HEK293 (cell line): ENCODE data around the gene GJC1.

Experiments
- CTCF ChIA-PET: fragments of 350-600 bp; formaldehyde crosslinking; extraction: SDS; loops from one replicate; lab custom pipeline; 2021; ENCODE audit warnings: antibody characterized with exemption; lab: Yijun Ruan, JAX
- POLR2A ChIA-PET: fragments of 300-600 bp; formaldehyde crosslinking; extraction: SDS; loops from one replicate; lab custom pipeline; 2020; ENCODE audit warnings: antibody characterized with exemption, inconsistent platforms; lab: Yijun Ruan, JAX
- H3K27ac ChIP-seq: fragments of 200-500 bp; sonication (Bioruptor generic); 2 replicates; pipeline ENCODE4 v1.5.1; 2014; ENCODE audit warnings: low read depth, low read length, control low read depth, inconsistent platforms; ENCODE audit errors: extremely low read depth
- H3K36me3 ChIP-seq, 2 experiments: fragments of 200-500 bp in 1 of 2; sonication (Bioruptor generic) in 1 of 2; 1 replicate in 1 of 2; 2 replicates in 1 of 2; pipeline ENCODE4 v1.5.1; 2014 to 2017; ENCODE audit warnings: inconsistent platforms in 2 of 2, low read length in 2 of 2; ENCODE audit not compliant: control insufficient read depth in 2 of 2, insufficient read depth in 1 of 2
- H3K4me1 ChIP-seq: fragments of 200-500 bp; sonication (Bioruptor generic); 2 replicates; pipeline ENCODE4 v1.5.1; 2014; ENCODE audit warnings: mild to moderate bottlenecking, low read length, inconsistent platforms; ENCODE audit not compliant: control insufficient read depth, insufficient read depth
- H3K4me3 ChIP-seq: 2 replicates; pipeline ENCODE4 v1.5.1; 2011; ENCODE audit warnings: low read depth, mild to moderate bottlenecking, control low read depth, low read length, moderate library complexity
- H3K9me3 ChIP-seq: fragments of 200-500 bp; sonication (Bioruptor generic); 2 replicates; pipeline ENCODE4 v1.5.1; 2014; ENCODE audit warnings: low read depth, low read length, inconsistent platforms; ENCODE audit not compliant: control insufficient read depth, insufficient read depth
- EGR2 ChIP-seq: fragments of 450-650 bp; formaldehyde crosslinking; IDR thresholded peaks from 2 replicates; pipeline ENCODE4 v1.5.1; 2016; ENCODE audit warnings: low read depth, missing biosample characterization, missing genetic modification characterization
- GFI1B ChIP-seq: fragments of 450-650 bp; formaldehyde crosslinking; IDR thresholded peaks from 2 replicates; pipeline ENCODE4 v1.5.1; 2016; ENCODE audit warnings: missing biosample characterization, missing genetic modification characterization
- GLI2 ChIP-seq: fragments of 450-650 bp; formaldehyde crosslinking; IDR thresholded peaks from 2 replicates; pipeline ENCODE4; 2017; ENCODE audit warnings: missing biosample characterization, missing genetic modification characterization, low read depth, borderline replicate concordance
- KLF9 ChIP-seq: fragments of 450-650 bp; formaldehyde crosslinking; IDR thresholded peaks from 2 replicates; pipeline ENCODE4 v1.5.1; 2016; ENCODE audit warnings: missing biosample characterization, missing genetic modification characterization, low read depth
- MYNN ChIP-seq: fragments of 450-650 bp; formaldehyde crosslinking; IDR thresholded peaks from 2 replicates; pipeline ENCODE4 v1.5.1; 2016; ENCODE audit warnings: missing biosample characterization, missing genetic modification characterization, borderline replicate concordance
- REPIN1 ChIP-seq: fragments of 450-650 bp; formaldehyde crosslinking; IDR thresholded peaks from 2 replicates; pipeline ENCODE4 v1.5.1; 2017; ENCODE audit warnings: missing biosample characterization, missing genetic modification characterization, low read depth
- SCRT1 ChIP-seq: fragments of 450-650 bp; formaldehyde crosslinking; IDR thresholded peaks from 2 replicates; pipeline ENCODE4 v1.5.1; 2016; ENCODE audit warnings: missing biosample characterization, missing genetic modification characterization, borderline replicate concordance
- TRIM28 ChIP-seq: IDR thresholded peaks from 2 replicates; pipeline ENCODE4 v1.6.1; 2011; ENCODE audit warnings: low read length, control low read depth, borderline replicate concordance
- WT1 ChIP-seq: fragments of 450-650 bp; formaldehyde crosslinking; IDR thresholded peaks from 2 replicates; pipeline ENCODE4 v1.5.1; 2016; ENCODE audit warnings: missing biosample characterization, missing genetic modification characterization
- ZBTB17 ChIP-seq: fragments of 450-650 bp; formaldehyde crosslinking; IDR thresholded peaks from 2 replicates; pipeline ENCODE4 v1.5.1; 2016; ENCODE audit warnings: missing biosample characterization, missing genetic modification characterization
- ZBTB7A ChIP-seq: fragments of 450-650 bp; formaldehyde crosslinking; IDR thresholded peaks from 2 replicates; pipeline ENCODE4 v1.5.1; 2016; ENCODE audit warnings: low read depth, missing biosample characterization, missing genetic modification characterization
- ZFHX2 ChIP-seq: fragments of 450-650 bp; formaldehyde crosslinking; conservative IDR thresholded peaks from 2 replicates; pipeline ENCODE4 v1.5.1; 2016; ENCODE audit warnings: missing biosample characterization, missing genetic modification characterization
- ZNF10 ChIP-seq: fragments of 450-650 bp; formaldehyde crosslinking; IDR thresholded peaks from 2 replicates; pipeline ENCODE4 v1.5.1; 2017; ENCODE audit warnings: missing biosample characterization, missing genetic modification characterization
- ZNF121 ChIP-seq: fragments of 450-650 bp; formaldehyde crosslinking; IDR thresholded peaks from 2 replicates; pipeline ENCODE4 v1.5.1; 2016; ENCODE audit warnings: missing biosample characterization, missing genetic modification characterization
- ZNF146 ChIP-seq: fragments of 450-650 bp; formaldehyde crosslinking; IDR thresholded peaks from 2 replicates; pipeline ENCODE4 v1.5.1; 2016; ENCODE audit warnings: missing biosample characterization, missing genetic modification characterization
- ZNF155 ChIP-seq: fragments of 450-650 bp; formaldehyde crosslinking; IDR thresholded peaks from 2 replicates; pipeline ENCODE4 v1.5.1; 2016; ENCODE audit warnings: missing biosample characterization, missing genetic modification characterization
- ZNF2 ChIP-seq: fragments of 450-650 bp; formaldehyde crosslinking; IDR thresholded peaks from 2 replicates; pipeline ENCODE4 v1.5.1; 2016; ENCODE audit warnings: missing biosample characterization, missing genetic modification characterization
- ZNF23 ChIP-seq: fragments of 450-650 bp; formaldehyde crosslinking; IDR thresholded peaks from 2 replicates; pipeline ENCODE4 v1.5.1; 2016; ENCODE audit warnings: missing biosample characterization, missing genetic modification characterization, borderline replicate concordance
- ZNF341 ChIP-seq: fragments of 450-650 bp; formaldehyde crosslinking; IDR thresholded peaks from 2 replicates; pipeline ENCODE4; 2016; ENCODE audit warnings: low read depth, missing biosample characterization, missing genetic modification characterization
- ZNF366 ChIP-seq: fragments of 450-650 bp; formaldehyde crosslinking; conservative IDR thresholded peaks from 2 replicates; pipeline ENCODE4 v1.5.1; 2016; ENCODE audit warnings: missing biosample characterization, missing genetic modification characterization
- ZNF391 ChIP-seq: fragments of 450-650 bp; formaldehyde crosslinking; IDR thresholded peaks from 2 replicates; pipeline ENCODE4 v1.5.1; 2016; ENCODE audit warnings: low read depth, missing biosample characterization, missing genetic modification characterization, borderline replicate concordance
- ZNF600 ChIP-seq: fragments of 450-650 bp; formaldehyde crosslinking; IDR thresholded peaks from 2 replicates; pipeline ENCODE4 v1.5.1; 2016; ENCODE audit warnings: missing biosample characterization, missing genetic modification characterization
- ZNF654 ChIP-seq: fragments of 450-650 bp; formaldehyde crosslinking; IDR thresholded peaks from 2 replicates; pipeline ENCODE4 v1.5.1; 2016; ENCODE audit warnings: low read depth, missing biosample characterization, missing genetic modification characterization
- ZNF776 ChIP-seq: fragments of 450-650 bp; formaldehyde crosslinking; IDR thresholded peaks from 2 replicates; pipeline ENCODE4 v1.5.0; 2017; ENCODE audit warnings: missing biosample characterization, missing genetic modification characterization, borderline replicate concordance
- TF ChIP-seq, protein P1 (sequence below): fragments of 450-650 bp; formaldehyde crosslinking; IDR thresholded peaks from 2 replicates; pipeline ENCODE4 v1.5.1; 2016; ENCODE audit warnings: missing biosample characterization, missing genetic modification characterization
- TF ChIP-seq, protein P2 (sequence below): fragments of 450-650 bp; formaldehyde crosslinking; IDR thresholded peaks from 2 replicates; pipeline ENCODE4 v1.5.1; 2016; ENCODE audit warnings: missing biosample characterization, missing genetic modification characterization
- TF ChIP-seq, protein P3 (sequence below): fragments of 450-650 bp; IDR thresholded peaks from 2 replicates; pipeline ENCODE4 v1.5.1; 2018; ENCODE audit warnings: missing biosample characterization, missing genetic modification characterization
- TF ChIP-seq, protein P4 (sequence below): fragments of 450-650 bp; formaldehyde crosslinking; IDR thresholded peaks from 2 replicates; pipeline ENCODE4 v1.5.1; 2017; ENCODE audit warnings: missing biosample characterization, missing genetic modification characterization

Gene GJC1

DNA sequence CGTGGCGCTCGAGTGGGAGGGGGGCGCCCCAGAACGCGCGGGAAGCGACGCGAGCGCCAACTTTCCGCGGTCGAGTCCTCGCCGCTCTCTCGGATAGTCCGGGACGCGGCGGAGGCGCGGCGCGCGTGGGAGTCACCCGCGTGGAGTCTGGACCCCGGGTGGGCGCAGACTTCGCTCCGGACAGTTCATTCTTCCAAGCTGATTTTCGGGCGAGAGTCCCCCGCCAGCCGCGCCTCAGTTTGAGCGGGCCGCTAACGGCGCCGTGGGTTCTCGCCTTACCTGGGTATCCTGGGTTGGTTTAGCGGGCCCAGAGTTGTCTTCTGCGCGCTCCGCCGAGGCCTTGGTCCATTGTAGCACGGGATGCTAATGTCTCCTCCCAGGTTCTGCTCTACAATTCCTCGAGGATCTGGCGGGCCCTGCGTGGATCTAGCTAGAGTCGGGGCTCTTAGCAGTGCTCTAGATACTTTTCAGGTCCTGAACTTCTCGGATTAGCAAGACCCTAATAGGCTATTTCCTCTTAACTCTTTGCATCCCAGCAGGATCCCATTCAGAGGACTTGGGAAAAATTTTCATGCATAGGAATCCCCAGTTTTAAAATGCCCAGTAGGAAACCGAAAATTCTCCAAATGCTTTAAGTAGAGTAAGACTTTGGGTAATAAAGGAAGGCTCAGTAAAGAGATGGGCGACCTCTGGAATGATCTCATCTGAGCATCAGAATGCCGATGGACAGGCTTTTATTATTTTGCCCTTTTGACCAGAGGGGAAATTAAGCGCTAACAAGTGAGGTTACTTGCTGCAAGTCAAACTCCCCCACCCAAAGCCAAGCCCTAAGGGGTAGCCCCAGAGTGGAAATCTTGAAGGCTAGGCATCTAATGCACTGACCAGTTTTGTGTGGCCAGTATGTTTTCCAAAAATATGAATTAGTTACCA lies 537 bp upstream of the GJC1 start (continued):
- no peak for TF ChIP-seq REPIN1 (tag by site-specific recombination)
- TF ChIP-seq GLI2 (tag by site-specific recombination), result no peak
- TF ChIP-seq KLF9 (tag by site-specific recombination), result peak; percentile 44; the same call in 1 of the 2 replicates
- no peak for TF ChIP-seq ZNF654 (tag by site-specific recombination)
- TF ChIP-seq ZNF2 (tag by site-specific recombination), result peak; percentile 82
- TF ChIP-seq SCRT1 (tag by site-specific recombination), result no peak
- no peak for TF ChIP-seq ZNF23 (tag by site-specific recombination)
- TF ChIP-seq WT1 (tag by site-specific recombination), result 0 out of 2 replicates have a peak, but pooled peaks have one; percentile 40
- TF ChIP-seq ZNF341 (tag by site-specific recombination), result no peak
- no peak for TF ChIP-seq ZNF121 (tag by site-specific recombination)
- no peak for TF ChIP-seq ZNF155 (tag by site-specific recombination)

DNA sequence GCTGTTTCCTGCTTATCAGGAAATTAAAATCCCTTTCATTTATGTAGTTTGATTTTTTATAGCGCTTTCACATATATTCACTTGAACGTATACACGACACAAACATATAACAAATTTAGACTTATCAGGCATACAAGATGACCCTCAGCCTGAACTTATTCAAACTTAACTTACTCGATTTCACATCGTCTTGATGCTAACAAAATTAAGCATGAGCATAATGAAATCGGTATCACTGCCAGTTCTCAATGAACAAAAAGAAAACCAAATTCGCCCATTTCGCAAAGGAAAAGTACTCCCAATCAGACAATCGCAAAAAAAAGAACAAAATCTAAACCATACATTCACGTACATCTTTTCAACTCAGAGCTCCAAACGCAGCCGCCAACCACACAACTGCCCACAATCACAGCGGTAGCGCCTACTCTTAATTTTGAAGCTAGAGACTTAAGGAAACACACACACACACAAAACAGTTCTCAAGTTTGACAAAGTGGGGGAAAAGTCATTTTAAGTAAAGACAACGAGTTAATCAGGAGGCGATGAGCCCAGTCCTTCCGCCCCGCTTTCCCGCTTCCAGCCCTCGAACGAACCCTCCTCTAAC lies 1.1 kb downstream of the GJC1 start:
- POLR2A ChIA-PET, result interaction anchor here (0.5 to 1.2 kb wide), 5 partner anchors 8 to 988 kb away, joined by 3 to 5 read pairs (median 4); partner anchors contain the start of gene DBF4B
- Histone ChIP-seq H3K4me3 (peak overlapping the region; percentile 78), H3K36me3 (no peaks in the 10 kb centered on the region; a peak in 1 of 3 replicates), H3K4me1 (peaks cover 14% of the 10 kb centered on the region), H3K27ac (peak overlapping the region; percentile 93; the same call in 1 of the 2 replicates), H3K9me3 (no peaks in the 10 kb centered on the region)
- CTCF ChIA-PET, result interaction anchor here (0.6 to 1.6 kb wide), 5 partner anchors 19 to 306 kb away, joined by 3 to 13 read pairs (median 5); partner anchors contain the start of gene ACBD4
- TF ChIP-seq ZNF600 (tag by site-specific recombination), result 0 out of 2 replicates have a peak, but pooled peaks have one; percentile 25
- no peak for TF ChIP-seq ZNF391 (tag by site-specific recombination)
- TF ChIP-seq MYNN (tag by site-specific recombination), result peak; percentile 79; the same call in 1 of the 2 replicates
- TF ChIP-seq, protein P1, sequence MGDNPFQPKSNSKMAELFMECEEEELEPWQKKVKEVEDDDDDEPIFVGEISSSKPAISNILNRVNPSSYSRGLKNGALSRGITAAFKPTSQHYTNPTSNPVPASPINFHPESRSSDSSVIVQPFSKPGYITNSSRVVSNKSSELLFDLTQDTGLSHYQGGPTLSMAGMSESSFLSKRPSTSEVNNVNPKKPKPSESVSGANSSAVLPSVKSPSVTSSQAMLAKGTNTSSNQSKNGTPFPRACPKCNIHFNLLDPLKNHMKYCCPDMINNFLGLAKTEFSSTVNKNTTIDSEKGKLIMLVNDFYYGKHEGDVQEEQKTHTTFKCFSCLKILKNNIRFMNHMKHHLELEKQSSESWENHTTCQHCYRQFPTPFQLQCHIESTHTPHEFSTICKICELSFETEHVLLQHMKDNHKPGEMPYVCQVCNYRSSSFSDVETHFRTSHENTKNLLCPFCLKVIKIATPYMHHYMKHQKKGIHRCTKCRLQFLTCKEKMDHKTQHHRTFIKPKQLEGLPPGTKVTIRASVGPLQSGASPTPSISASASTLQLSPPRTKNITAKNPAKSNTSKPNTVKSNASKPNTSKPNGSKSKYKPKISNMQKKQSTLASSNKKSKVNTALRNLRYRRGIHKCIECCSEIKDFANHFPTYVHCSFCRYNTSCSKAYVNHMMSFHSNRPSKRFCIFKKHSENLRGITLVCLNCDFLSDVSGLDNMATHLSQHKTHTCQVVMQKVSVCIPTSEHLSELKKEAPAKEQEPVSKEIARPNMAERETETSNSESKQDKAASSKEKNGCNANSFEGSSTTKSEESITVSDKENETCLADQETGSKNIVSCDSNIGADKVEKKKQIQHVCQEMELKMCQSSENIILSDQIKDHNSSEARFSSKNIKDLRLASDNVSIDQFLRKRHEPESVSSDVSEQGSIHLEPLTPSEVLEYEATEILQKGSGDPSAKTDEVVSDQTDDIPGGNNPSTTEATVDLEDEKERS (tag by site-specific recombination), result no peak
- no peak for TF ChIP-seq GFI1B
- peak; percentile 9; the same call in 1 of the 2 replicates for TF ChIP-seq ZNF146 (tag by site-specific recombination)
- TF ChIP-seq TRIM28, result no peak
- TF ChIP-seq, protein P2, sequence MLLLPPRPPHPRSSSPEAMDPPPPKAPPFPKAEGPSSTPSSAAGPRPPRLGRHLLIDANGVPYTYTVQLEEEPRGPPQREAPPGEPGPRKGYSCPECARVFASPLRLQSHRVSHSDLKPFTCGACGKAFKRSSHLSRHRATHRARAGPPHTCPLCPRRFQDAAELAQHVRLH, result no peak
- TF ChIP-seq ZBTB7A (tag by site-specific recombination), result 0 out of 2 replicates have a peak, but pooled peaks have one; percentile 7
- peak; percentile 51 for TF ChIP-seq ZBTB17 (tag by site-specific recombination)
- no peak for TF ChIP-seq ZNF776 (tag by site-specific recombination)
- TF ChIP-seq ZFHX2 (tag by site-specific recombination), result peak; percentile 69
- TF ChIP-seq, protein P3, sequence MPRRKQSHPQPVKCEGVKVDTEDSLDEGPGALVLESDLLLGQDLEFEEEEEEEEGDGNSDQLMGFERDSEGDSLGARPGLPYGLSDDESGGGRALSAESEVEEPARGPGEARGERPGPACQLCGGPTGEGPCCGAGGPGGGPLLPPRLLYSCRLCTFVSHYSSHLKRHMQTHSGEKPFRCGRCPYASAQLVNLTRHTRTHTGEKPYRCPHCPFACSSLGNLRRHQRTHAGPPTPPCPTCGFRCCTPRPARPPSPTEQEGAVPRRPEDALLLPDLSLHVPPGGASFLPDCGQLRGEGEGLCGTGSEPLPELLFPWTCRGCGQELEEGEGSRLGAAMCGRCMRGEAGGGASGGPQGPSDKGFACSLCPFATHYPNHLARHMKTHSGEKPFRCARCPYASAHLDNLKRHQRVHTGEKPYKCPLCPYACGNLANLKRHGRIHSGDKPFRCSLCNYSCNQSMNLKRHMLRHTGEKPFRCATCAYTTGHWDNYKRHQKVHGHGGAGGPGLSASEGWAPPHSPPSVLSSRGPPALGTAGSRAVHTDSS (tag by site-specific recombination), result no peak
- peak; percentile 69 for TF ChIP-seq EGR2 (tag by site-specific recombination)
- TF ChIP-seq ZNF366 (tag by site-specific recombination), result no peak
- TF ChIP-seq, protein P4, sequence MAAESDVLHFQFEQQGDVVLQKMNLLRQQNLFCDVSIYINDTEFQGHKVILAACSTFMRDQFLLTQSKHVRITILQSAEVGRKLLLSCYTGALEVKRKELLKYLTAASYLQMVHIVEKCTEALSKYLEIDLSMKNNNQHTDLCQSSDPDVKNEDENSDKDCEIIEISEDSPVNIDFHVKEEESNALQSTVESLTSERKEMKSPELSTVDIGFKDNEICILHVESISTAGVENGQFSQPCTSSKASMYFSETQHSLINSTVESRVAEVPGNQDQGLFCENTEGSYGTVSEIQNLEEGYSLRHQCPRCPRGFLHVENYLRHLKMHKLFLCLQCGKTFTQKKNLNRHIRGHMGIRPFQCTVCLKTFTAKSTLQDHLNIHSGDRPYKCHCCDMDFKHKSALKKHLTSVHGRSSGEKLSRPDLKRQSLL (tag by site-specific recombination), result no peak
- 0 out of 2 replicates have a peak, but pooled peaks have one; percentile 10 for TF ChIP-seq ZNF10 (tag by site-specific recombination)
